Karpas-422 (cell line): ENCODE results near the gene TSC22D2. TPM values are rescaled to one million over a fixed set of nuclear protein-coding genes. Genes with fewer than 3 reads are reported as not detected.
"Not testable (repeated sequence)": the region's sequence is repeated elsewhere in the genome, so short reads cannot be mapped to it uniquely, and the experiment has no call there.

Experiments
- DNase-seq: peaks from one replicate; pipeline ENCODE4 v3.0.0-alpha.2; 2015
- H2AFZ ChIP-seq: fragments of 200-600 bp; sonication (generic); 2 replicates; pipeline ENCODE4 v1.6.1; 2014; ENCODE audit warnings: antibody characterized with exemption, low read length, mixed read lengths
- H3K27ac ChIP-seq: fragments of 200-600 bp; sonication (generic); 2 replicates; pipeline ENCODE4 v1.5.1; 2014; ENCODE audit warnings: mild to moderate bottlenecking, low read length, moderate library complexity
- H3K27me3 ChIP-seq: fragments of 200-600 bp; sonication (generic); 2 replicates; pipeline ENCODE4 v1.6.1; 2014; ENCODE audit warnings: low read length, mixed read lengths
- H3K36me3 ChIP-seq: fragments of 200-600 bp; sonication (generic); 2 replicates; pipeline ENCODE4 v1.6.1; 2014; ENCODE audit warnings: low read length, mixed read lengths; ENCODE audit not compliant: insufficient read depth
- H3K4me1 ChIP-seq: fragments of 200-600 bp; sonication (generic); 2 replicates; pipeline ENCODE4 v1.6.1; 2014; ENCODE audit warnings: mild to moderate bottlenecking, low read length, mixed read lengths
- H3K4me2 ChIP-seq: fragments of 200-600 bp; sonication (generic); 2 replicates; pipeline ENCODE4 v1.6.1; 2014; ENCODE audit warnings: low read length, low read depth, mild to moderate bottlenecking; ENCODE audit not compliant: poor library complexity, severe bottlenecking
- H3K4me3 ChIP-seq: fragments of 200-600 bp; sonication (generic); 2 replicates; pipeline ENCODE4 v1.5.1; 2014; ENCODE audit warnings: mild to moderate bottlenecking, antibody characterized with exemption, low read length, mixed read lengths
- H3K79me2 ChIP-seq: fragments of 200-600 bp; sonication (generic); 2 replicates; pipeline ENCODE4 v1.6.1; 2014; ENCODE audit warnings: mild to moderate bottlenecking, low read length, mixed read lengths
- H3K9ac ChIP-seq: fragments of 200-600 bp; sonication (generic); 2 replicates; pipeline ENCODE4 v1.6.0; 2014; ENCODE audit warnings: low read length
- H3K9me2 ChIP-seq: fragments of 200-600 bp; sonication (generic), shearing (Covaris generic); replicated peaks from 2 replicates; pipeline ENCODE4 v1.6.0; 2014; ENCODE audit warnings: mild to moderate bottlenecking, low read length, moderate library complexity; ENCODE audit not compliant: insufficient read depth
- H3K9me3 ChIP-seq: fragments of 300-700, 200-600 bp; sonication (generic); 2 replicates; pipeline ENCODE4 v1.6.1; 2014; ENCODE audit warnings: low read length, mixed read lengths
- H4K20me1 ChIP-seq: fragments of 200-600 bp; sonication (generic); 2 replicates; pipeline ENCODE4 v1.6.1; 2014; ENCODE audit warnings: mild to moderate bottlenecking, antibody characterized with exemption, low read length, low read depth; ENCODE audit not compliant: insufficient read depth
- total RNA-seq: library from RNA; depleted of rRNA; stranded (reverse); fragments of >200 nt; shearing (Covaris generic); gene quantifications from 2 replicates; pipeline ENCODE4 v1.2.3, GENCODE V29; 2014; ENCODE audit warnings: low replicate concordance

TSC22D2 gene
- total RNA-seq, 1 experiment from 2014 or later = 44.4 TPM

- peak; percentile 85 for DNase-seq
- no peak overlapping the region for H3K9ac ChIP-seq
- H3K79me2 ChIP-seq = no peaks in the 10 kb centered on the region
Measured at GRCh38 chr3:150495563-150496168, 87.6 kb downstream of the TSC22D2 start.

DNA sequence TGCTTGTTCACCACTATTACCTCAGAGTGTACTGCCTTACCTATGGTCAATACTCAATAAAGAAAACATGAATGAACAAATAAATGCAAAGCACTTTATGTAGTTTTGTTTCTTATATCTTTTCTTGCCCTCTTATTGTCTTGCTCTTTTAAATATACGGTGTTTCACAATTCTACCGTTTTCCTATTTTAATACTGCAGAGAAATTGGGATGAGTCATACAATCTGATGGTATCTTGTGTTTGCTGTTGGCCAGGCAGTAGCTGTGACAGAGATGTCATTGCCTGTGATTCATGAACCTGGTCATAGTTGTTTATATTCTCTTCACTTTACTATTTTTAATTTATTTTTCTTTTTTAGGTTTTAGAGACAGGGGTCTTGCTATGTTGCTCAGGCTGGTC, 89.9 kb downstream of the TSC22D2 start:
- H3K9me2 ChIP-seq = no peaks in the 10 kb centered on the region
- H3K36me3 ChIP-seq = no peaks in the 10 kb centered on the region
- H3K4me2 ChIP-seq = no peak overlapping the region
- H3K27ac ChIP-seq = no peak overlapping the region
- H3K9ac ChIP-seq = no peak overlapping the region
- H3K4me3 ChIP-seq = no peak overlapping the region
- H3K79me2 ChIP-seq = no peaks in the 10 kb centered on the region
- no peaks in the 10 kb centered on the region; the same call in 1 of the 2 replicates for H3K9me3 ChIP-seq
- DNase-seq = no peak
- H2AFZ ChIP-seq = no peak overlapping the region
- H3K4me1 ChIP-seq = peaks cover 13% of the 10 kb centered on the region
- no peaks in the 10 kb centered on the region for H4K20me1 ChIP-seq
- H3K27me3 ChIP-seq = no peaks in the 10 kb centered on the region

More at GRCh38 chr3:150495563-150496168, 87.6 kb downstream of the TSC22D2 start:
- Histone ChIP-seq H4K20me1 (no peaks in the 10 kb centered on the region), H2AFZ (no peak overlapping the region), H3K27me3 (no peaks in the 10 kb centered on the region), H3K4me2 (no peak overlapping the region), H3K9me2 (no peaks in the 10 kb centered on the region), H3K36me3 (no peaks in the 10 kb centered on the region), H3K9me3 (no peaks in the 10 kb centered on the region; the same call in 1 of the 2 replicates), H3K27ac (no peak overlapping the region), H3K4me3 (no peak overlapping the region), H3K4me1 (peaks cover 13% of the 10 kb centered on the region)

GRCh38 chr3:150500960-150501359, 92.9 kb downstream of the TSC22D2 start:
- H3K9me3 ChIP-seq, H4K20me1 ChIP-seq, H3K36me3 ChIP-seq, H3K9ac ChIP-seq, H2AFZ ChIP-seq, H3K27me3 ChIP-seq, H3K4me2 ChIP-seq, DNase-seq, H3K4me3 ChIP-seq, H3K9me2 ChIP-seq, H3K79me2 ChIP-seq, H3K27ac ChIP-seq: not testable (repeated sequence)
- peaks cover 11% of the 10 kb centered on the region for H3K4me1 ChIP-seq

DNA sequence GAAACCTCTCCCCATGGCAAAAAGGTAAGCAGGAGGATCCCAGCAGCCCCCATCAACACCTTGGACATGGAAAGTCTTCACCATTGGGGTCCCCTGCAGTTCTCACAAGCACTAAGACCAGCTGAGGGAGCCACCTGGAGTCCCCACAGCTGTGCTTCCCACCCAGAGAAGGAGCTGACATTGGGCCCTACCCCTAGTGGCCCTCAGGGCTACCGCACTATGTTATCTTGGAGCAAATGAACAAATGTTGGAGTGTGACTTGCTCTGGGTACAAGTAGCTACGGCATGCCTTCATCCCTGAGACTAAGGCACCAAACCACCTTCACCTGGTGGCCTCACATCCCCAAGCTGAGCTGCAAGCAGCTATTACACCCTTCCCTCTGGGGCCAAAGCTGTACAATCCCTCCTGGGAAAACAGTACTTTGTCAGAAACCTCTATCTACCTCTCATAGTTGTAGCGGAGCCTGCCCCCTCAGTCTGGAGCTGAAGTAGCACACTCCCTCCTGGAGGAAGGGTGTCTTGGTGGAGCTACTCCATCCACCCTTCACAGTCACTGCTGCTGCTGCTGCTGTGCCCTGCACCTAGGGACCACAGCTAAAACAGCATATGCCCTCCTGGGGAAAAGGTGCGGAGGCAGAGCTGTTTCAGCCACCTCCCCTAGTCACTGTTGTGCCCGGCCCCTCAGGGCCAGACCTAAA, 95.5 kb downstream of the TSC22D2 start:
- Histone ChIP-seq H3K9me2 (no peaks in the 10 kb centered on the region), H3K4me2 (no peak overlapping the region), H3K27ac (no peak overlapping the region), H3K27me3 (no peaks in the 10 kb centered on the region), H4K20me1 (no peaks in the 10 kb centered on the region), H3K9me3 (no peaks in the 10 kb centered on the region; the same call in 1 of the 2 replicates), H3K79me2 (no peaks in the 10 kb centered on the region), H3K36me3 (no peaks in the 10 kb centered on the region), H3K4me3 (no peak overlapping the region), H2AFZ (no peak overlapping the region), H3K4me1 (peaks cover 10% of the 10 kb centered on the region), H3K9ac (no peak overlapping the region)
- peak; percentile 46 for DNase-seq

DNA sequence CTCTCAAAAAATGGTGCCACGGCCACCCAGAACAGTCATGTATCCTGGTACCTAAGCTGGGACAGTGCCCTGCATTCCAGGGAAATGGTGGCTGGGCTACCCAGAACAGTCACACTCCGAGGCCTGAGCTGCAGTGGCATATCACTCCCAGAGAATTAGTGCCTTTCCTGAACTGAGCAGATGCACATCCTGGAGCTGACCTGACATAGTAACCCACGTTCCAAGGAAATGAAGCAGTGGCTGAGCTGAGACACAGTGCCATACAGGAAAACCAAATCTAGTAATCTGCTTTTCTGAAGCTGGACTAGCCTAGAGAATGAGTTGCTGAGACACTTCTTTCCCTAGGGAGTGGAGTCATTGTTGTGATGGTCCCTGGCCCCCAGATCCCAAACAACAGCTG, 96.4 kb downstream of the TSC22D2 start:
- peaks cover under 1% of the 10 kb centered on the region for H3K4me1 ChIP-seq
- no peak overlapping the region for H3K4me2 ChIP-seq
- H3K9ac ChIP-seq = no peak overlapping the region
- no peaks in the 10 kb centered on the region for H3K9me2 ChIP-seq
- no peaks in the 10 kb centered on the region for H3K36me3 ChIP-seq
- H3K27ac ChIP-seq = no peak overlapping the region
- no peak overlapping the region for H2AFZ ChIP-seq
- DNase-seq = no peak
- no peaks in the 10 kb centered on the region for H3K79me2 ChIP-seq
- H3K9me3 ChIP-seq = no peaks in the 10 kb centered on the region; the same call in 1 of the 2 replicates
- no peaks in the 10 kb centered on the region for H3K27me3 ChIP-seq
- no peak overlapping the region for H3K4me3 ChIP-seq
- no peaks in the 10 kb centered on the region for H4K20me1 ChIP-seq

DNA sequence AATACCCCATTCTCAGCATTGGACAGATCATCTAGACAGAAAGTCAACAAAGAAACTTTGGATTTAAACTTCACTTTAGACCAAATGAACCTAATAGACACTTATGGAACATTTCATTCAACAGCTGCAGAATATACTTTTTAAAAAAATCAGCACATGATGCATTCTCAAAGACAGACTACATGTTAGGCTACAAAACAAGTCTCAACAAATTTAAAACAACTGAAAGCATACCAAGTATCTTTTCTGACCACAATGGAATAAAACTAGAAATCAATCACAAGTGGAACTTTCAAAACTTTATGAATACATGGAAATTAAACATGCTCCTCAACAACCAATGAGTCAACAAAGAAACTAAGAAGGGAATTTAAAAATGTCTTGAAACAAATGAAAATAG, 100.3 kb downstream of the TSC22D2 start:
- Histone ChIP-seq H3K79me2 (no peaks in the 10 kb centered on the region), H3K4me3 (no peak overlapping the region), H3K27ac (no peak overlapping the region), H3K9ac (no peak overlapping the region), H3K9me3 (no peaks in the 10 kb centered on the region), H3K4me2 (no peak overlapping the region), H4K20me1 (no peaks in the 10 kb centered on the region), H3K36me3 (no peaks in the 10 kb centered on the region), H3K9me2 (no peaks in the 10 kb centered on the region), H2AFZ (no peak overlapping the region), H3K27me3 (no peaks in the 10 kb centered on the region), H3K4me1 (no peaks in the 10 kb centered on the region)
- DNase-seq = no peak

DNA sequence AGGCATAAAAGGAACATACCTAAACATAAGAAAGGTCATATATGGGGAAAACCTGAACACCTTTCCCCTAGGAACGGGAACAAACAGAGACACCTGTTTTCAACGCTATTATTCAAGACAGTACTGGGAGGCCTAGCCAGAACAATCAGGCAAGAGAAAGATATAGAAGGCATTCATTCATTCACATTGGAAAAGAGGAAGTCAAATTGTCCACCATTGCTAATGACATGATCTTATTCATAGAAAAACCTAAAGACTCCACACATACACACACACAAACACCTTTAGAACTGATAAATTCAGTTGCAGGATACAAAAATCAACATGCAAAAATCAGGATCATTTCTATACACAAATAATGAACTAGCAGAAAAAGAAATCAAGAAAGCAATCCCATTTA, 101.7 kb downstream of the TSC22D2 start:
- Histone ChIP-seq H2AFZ (no peak overlapping the region), H3K36me3 (no peaks in the 10 kb centered on the region), H3K4me1 (no peaks in the 10 kb centered on the region), H3K4me2 (no peak overlapping the region), H3K9me3 (no peaks in the 10 kb centered on the region), H3K27me3 (no peaks in the 10 kb centered on the region), H3K27ac (no peak overlapping the region), H3K9me2 (no peaks in the 10 kb centered on the region), H3K9ac (no peak overlapping the region), H3K4me3 (no peak overlapping the region), H4K20me1 (no peaks in the 10 kb centered on the region), H3K79me2 (no peaks in the 10 kb centered on the region)
- DNase-seq = no peak

DNA sequence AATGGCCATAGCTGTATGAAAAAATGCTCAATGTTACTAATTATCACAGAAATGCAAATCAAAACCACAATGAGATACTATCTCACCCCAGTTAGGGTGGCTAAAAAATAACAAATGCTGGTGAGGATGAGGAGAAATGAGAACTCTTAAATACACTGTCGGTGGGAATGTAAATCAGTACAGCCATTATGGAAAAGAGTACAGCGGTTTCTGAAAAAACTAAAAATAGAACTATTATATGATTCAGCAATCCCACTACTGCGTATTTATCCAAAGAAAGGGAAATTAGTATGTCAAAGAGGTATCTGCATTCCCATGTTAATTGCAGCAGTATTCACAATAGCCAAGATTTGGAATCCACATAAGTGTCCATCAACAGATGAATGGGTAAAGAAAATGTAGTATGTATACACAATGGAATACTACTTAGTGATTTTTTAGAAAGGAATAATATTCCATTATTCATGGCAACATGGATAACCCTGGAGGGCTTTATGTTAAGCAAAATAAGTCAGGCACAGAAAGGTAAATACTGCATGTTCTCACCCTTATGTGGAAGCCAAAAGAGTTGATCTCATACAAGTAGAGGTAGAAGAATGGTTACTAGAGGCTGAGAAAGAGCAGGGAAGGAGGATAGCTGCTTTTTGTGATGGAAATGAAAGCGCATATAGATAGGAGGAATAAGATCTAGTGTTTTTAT, 103.2 kb downstream of the TSC22D2 start:
- H3K9me2 ChIP-seq = no peaks in the 10 kb centered on the region
- H3K79me2 ChIP-seq = no peaks in the 10 kb centered on the region
- no peaks in the 10 kb centered on the region for H4K20me1 ChIP-seq
- H3K9ac ChIP-seq = no peak overlapping the region
- no peaks in the 10 kb centered on the region for H3K9me3 ChIP-seq
- no peak overlapping the region for H3K27ac ChIP-seq
- H3K36me3 ChIP-seq = no peaks in the 10 kb centered on the region
- DNase-seq = no peak
- no peak overlapping the region for H2AFZ ChIP-seq
- H3K27me3 ChIP-seq = no peaks in the 10 kb centered on the region
- no peaks in the 10 kb centered on the region for H3K4me1 ChIP-seq
- H3K4me3 ChIP-seq = no peak overlapping the region
- H3K4me2 ChIP-seq = no peak overlapping the region
